ENCODE data around the gene FRS3. TPM values are rescaled to one million over a fixed set of nuclear protein-coding genes. Genes with fewer than 3 reads are reported as not detected.

Gene FRS3
- total and polyA plus RNA-seq, 2 of the 8 experiments (the other 6 are each of a cell fraction or from before 2014, with no cell fraction given), result 3.4 to 4.4 TPM

DNA sequence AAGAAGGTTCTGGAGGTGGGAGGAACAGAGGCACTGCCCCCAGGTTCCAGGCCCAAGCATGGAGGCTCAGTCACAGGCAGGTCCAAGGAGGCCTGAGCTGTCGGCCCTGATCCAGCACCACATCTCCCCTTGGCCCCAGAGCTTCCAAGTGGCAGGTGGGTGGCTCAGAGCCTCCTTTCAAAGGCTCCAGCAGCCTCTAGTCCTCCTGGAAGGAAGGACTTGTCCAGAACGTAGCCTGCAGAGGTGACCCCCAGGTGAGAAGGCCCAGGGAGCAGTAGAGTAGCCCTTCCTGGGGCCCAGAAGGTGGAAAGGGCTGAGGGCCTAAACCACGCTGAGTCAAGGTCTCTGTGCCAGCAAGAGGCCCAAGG lies 52.0 kb downstream of the FRS3 start:
- Histone ChIP-seq H2BK20ac (ENCODE audit: low read length) (no peak overlapping the region), H3K4me1 (replicated peaks in 1 of 4; ENCODE audit: control insufficient read depth in 3 of 4, insufficient read depth in 4 of 4, low read length in 3 of 4) (peaks cover 11 to 35% (median 20%) of the 10 kb centered on the region in 4 experiments), H3K14ac (ENCODE audit: insufficient read length) (no peak overlapping the region), H3K9me3 (ENCODE audit: insufficient read depth in 2 of 2, low read depth in 1 of 2, low read length in 1 of 2) (no peaks in the 10 kb centered on the region), H3K4me3 (ENCODE audit: extremely low read depth in 1 of 4, insufficient read depth in 2 of 4, low read depth in 3 of 4, low read length in 4 of 4) (no peak overlapping the region), H3K27me3 (replicated peaks in 1 of 4; ENCODE audit: control insufficient read depth in 3 of 4, extremely low read depth in 1 of 4, insufficient read depth in 3 of 4, low read length in 3 of 4) (peaks cover 0 to 3% (median 0%) of the 10 kb centered on the region in 4 experiments; a peak in 1 of 7 replicates), H3K27ac (ENCODE audit: low read depth, low read length) (no peak overlapping the region), H3K56ac (replicated peaks; ENCODE audit: insufficient read length, low read depth, low read length) (no peak overlapping the region), H3K79me2 (ENCODE audit: control insufficient read depth in 1 of 2, insufficient read depth in 2 of 2, low read length in 2 of 2) (no peaks in the 10 kb centered on the region), H2BK120ac (replicated peaks; ENCODE audit: low read depth, low read length) (no peak overlapping the region), H2BK15ac (ENCODE audit: low read length) (no peak overlapping the region), H4K8ac (ENCODE audit: extremely low read depth, insufficient read depth, low read length) (no peak overlapping the region), H3K23ac (ENCODE audit: insufficient read length) (no peak overlapping the region), H2AK5ac (ENCODE audit: low read depth, low read length) (no peak overlapping the region), H2AFZ (ENCODE audit: low read length) (no peak overlapping the region), H3K79me1 (ENCODE audit: low read depth, low read length) (no peaks in the 10 kb centered on the region), H3K9ac (replicated peaks in 1 of 4; ENCODE audit: extremely low read depth in 1 of 4, low read depth in 3 of 4, low read length in 3 of 4) (no peak overlapping the region), H3K18ac (ENCODE audit: extremely low read depth, low read length) (no peak overlapping the region), H4K91ac (replicated peaks; ENCODE audit: insufficient read length, low read length) (no peak overlapping the region), H4K5ac (ENCODE audit: insufficient read length, low read depth, low read length) (no peak overlapping the region), H2BK5ac (ENCODE audit: low read depth, low read length) (no peak overlapping the region), H3K36me3 (ENCODE audit: control insufficient read depth in 2 of 4, insufficient read depth in 4 of 4, low read length in 3 of 4) (no peaks in the 10 kb centered on the region), H3K4ac (replicated peaks; ENCODE audit: insufficient read length, low read depth, low read length) (no peak overlapping the region), H3K4me2 (ENCODE audit: insufficient read depth in 1 of 2, low read depth in 2 of 2, low read length in 2 of 2) (no peak overlapping the region), H3K23me2 (ENCODE audit: low read depth, low read length) (no peaks in the 10 kb centered on the region), H2BK12ac (ENCODE audit: low read depth, low read length) (no peak overlapping the region), H4K20me1 (replicated peaks in 1 of 2; ENCODE audit: control insufficient read depth in 1 of 2, insufficient read depth in 2 of 2, low read length in 2 of 2) (peaks cover 0 to 1% of the 10 kb centered on the region in 2 experiments)
- WGBS, 2 experiments (ENCODE audit: extremely low coverage in 1 of 2, insufficient coverage in 1 of 2, insufficient read length in 1 of 2, insufficient replicate concordance in 2 of 2, low coverage in 1 of 2, low lambda C conversion rate in 2 of 2, missing lambda C conversion rate in 1 of 2), result 94% methylated on average over 2 of the region's 3 CpGs; no CpG with 5 or more reads in 1 of the 2 experiments
- FAIRE-seq, result no peak
- DNase-seq (ENCODE audit: low read depth in 1 of 2, low spot score in 2 of 2), result no peak
- CTCF ChIA-PET (ENCODE audit: partially characterized antibody), result interaction anchor here (0.6 to 1.6 kb wide), 3 partner anchors 11 to 49 kb away, joined by 3 to 4 read pairs (median 4); no protein-coding TSS in a partner anchor
- POLR2A ChIA-PET (ENCODE audit: partially characterized antibody), result interaction anchor here (0.9 to 1.4 kb wide), 2 partner anchors 9 to 26 kb away, joined by 3 read pairs; no protein-coding TSS in a partner anchor
- no peak for TF ChIP-seq TBP (IDR thresholded peaks at IDR 0.05; ENCODE audit: low read depth, low read length)
- TF ChIP-seq SP2 (IDR thresholded peaks at IDR 0.05; ENCODE audit: low read length), result no peak
- no peak for TF ChIP-seq KDM4A (IDR thresholded peaks at IDR 0.05; ENCODE audit: low read depth, low read length, severe bottlenecking)
- no peak for TF ChIP-seq SP4 (IDR thresholded peaks at IDR 0.05; ENCODE audit: low read length)
- TF ChIP-seq HDAC6 (IDR thresholded peaks at IDR 0.05; ENCODE audit: low read depth, low read length), result no peak
